GM18505 (cell line): ENCODE measurements around the gene FGFBP2.

Source experiments
- ATAC-seq: cut with Tn5 transposase; IDR thresholded peaks from one replicate; pipeline ENCODE4 v1.9.1; 2021; ENCODE audit not compliant: unreplicated experiment
- POLR2A ChIP-seq: IDR thresholded peaks from 4 replicates; pipeline ENCODE4 v1.6.1; 2011; ENCODE audit warnings: borderline replicate concordance; ENCODE audit not compliant: insufficient read depth, insufficient read length; ENCODE audit errors: extremely low read depth

Gene FGFBP2

DNA sequence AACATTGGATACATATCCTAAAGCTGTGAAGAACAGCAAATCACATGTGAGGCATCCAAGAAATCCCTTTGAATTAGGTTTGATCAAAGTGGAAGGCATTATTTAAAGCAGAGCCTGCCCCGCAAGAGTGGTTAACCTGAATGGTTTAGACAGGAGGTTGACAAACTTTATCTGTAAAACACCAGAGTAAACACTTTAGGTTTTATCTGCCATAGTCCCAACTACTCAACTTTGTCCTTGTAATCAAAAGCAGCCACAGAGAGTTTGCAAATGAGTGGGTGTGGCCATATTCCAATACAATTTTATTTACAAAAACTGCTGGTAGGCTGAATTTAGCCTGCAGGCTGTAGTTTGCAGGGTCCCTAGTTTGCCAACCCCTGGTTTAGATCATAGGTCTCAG, 25.2 kb upstream of the FGFBP2 start:
- no peak for ATAC-seq

DNA sequence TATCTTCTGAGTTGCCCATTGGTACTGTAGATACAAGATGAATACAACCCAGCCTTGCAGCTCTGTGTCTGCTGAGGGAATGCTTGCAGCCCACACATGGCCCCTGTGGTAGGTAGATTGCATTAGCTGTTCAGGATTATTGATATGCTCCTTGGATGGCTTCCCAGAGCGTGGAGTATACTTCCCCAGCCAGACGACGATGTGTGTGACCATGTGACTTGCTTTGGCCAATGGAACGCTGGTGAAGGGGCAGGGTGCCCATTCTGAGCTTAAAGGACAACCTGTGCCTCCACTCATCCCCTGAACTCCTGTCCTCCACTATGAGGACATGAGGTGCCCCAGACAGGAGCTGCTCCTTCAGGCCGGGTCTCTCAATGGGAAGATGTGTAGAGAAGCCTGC, 23.9 kb upstream of the FGFBP2 start:
- ATAC-seq: no peak
- TF ChIP-seq POLR2A: no peak

More for the DNA sequence above, 25.2 kb upstream of the FGFBP2 start:
- no peak for TF ChIP-seq POLR2A

DNA sequence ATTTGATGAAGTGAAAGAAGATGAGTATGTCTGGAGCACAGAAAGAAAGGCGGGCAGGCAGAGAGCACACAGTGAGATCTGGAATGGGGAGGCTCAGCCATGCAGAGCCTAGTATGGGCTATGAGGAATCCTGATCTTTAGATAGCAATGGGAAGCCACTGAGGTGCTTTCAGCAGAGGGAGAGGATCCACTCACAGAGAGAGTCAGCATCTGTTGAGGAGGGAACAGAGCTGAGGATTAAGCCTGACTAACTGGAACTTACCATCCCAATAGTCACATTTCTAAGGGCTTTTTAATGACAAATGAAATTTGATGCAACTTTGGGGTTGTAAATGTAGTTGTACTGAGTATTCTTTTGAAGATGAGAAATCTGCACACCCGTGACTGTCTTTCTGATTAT, 20.6 kb upstream of the FGFBP2 start:
- no peak for ATAC-seq
- TF ChIP-seq POLR2A: no peak

DNA sequence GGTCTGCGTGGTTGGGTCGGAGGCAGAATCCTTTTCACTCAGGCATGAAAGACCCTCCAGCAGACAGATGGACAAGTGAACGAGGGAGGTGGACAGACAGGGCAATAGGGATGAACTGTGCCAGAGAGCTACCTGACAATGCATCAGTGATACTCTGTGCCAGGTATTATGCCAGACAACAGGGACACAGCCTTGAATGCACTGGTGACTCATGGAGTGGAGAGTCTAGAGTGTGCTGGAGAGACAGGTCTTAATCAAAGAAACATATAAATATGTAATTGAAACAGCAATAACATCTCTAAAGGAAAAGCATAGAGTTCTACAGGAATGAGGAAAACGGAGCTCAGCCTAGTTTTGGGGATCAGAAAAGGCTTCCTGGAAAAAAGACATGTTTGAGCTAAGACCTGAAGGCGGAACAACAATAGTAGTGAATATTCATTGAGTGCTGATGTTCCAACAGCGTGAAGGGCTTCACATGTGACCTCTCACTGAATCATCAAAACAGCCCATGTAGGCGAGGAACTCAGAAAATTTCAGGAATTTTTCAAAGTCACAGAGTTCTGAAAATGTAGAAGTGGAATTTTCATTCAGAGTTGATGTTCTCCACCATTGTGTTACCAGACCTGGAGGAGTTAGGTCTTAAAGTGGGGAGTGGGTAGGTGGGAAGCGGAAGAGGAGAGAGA, 20.0 kb upstream of the FGFBP2 start:
- no peak for TF ChIP-seq POLR2A

DNA sequence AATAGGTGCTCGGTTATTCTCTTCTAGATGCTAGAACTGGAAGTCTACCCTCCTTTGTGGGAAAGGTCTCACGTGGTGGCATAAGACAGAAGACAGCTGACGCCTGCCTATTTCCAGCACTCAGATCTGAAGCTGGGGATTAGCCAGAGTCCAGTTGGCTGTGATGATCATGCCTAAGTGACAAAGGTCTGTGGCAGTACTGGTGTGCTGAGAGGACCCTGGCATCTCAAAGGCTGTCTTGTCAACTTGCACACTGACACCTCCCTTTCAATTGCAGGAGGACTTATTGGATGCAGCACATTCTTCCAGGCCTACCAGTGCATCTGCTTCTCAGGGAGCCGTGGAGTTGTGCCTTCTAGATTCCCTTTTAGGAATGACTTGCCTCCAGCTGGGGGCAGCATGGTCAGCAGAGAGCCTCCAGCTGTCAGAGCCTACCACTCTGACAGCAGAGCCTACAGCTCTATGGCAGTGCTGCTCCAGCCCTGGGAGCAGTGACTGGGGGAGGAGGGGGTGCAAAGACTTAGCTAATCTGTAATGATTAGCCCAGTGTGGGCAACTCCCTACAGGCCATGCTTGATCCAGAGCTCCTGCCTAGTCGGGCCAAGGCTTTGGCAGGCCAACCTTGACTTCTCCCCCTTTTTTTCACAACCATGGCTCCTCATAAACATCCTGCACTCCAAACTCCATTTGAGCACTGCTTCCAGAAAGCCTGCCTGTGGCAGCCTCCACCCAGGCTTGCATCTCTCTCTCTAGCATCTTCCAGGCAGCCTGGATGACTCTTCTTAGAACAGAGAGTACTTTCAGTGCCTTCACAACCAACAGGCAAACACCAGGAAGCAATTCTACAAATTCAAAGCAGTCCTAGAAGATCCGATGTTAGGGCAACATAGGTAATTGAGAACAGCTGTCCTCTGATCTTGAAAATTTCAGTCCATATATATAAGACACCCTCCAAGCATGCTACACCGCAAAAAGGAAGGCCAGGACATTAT, 13.8 kb upstream of the FGFBP2 start:
- no peak for ATAC-seq
- no peak for TF ChIP-seq POLR2A

More for the DNA sequence above, 20.0 kb upstream of the FGFBP2 start:
- ATAC-seq: no peak

DNA sequence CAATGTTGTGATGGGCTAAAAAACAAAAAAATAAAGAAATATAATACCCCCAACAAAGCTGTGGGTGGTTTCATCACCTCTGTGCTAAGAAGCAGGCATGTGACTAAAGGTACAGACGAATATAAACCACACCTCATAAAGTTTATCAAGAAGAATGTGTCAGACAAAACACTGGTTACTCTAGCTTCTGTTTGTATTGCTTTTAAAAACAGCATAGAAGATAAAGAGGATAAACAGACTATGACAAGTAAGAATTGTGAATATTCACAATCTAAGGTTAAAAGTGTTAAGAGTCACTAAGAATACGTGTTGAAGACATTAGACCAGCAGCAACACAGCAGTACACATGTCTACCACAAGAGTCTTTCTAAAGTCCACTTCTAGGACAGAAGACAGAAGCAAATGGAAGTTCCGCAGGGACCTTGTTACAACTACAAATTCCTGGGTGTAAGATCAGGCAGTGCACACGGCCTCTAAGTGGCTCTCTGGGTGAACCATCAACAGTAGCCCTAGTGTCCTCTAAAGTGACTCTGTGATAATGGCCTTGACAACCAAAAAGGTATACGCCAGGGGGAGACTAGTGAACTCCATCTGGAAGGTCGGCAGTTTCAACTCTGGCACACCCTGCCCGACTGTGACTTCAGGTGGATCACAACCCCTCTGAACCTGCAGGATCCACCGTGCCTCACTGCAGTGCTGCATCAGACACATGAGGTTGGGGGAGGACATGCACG, 8.3 kb upstream of the FGFBP2 start:
- ATAC-seq: no peak
- no peak for TF ChIP-seq POLR2A

DNA sequence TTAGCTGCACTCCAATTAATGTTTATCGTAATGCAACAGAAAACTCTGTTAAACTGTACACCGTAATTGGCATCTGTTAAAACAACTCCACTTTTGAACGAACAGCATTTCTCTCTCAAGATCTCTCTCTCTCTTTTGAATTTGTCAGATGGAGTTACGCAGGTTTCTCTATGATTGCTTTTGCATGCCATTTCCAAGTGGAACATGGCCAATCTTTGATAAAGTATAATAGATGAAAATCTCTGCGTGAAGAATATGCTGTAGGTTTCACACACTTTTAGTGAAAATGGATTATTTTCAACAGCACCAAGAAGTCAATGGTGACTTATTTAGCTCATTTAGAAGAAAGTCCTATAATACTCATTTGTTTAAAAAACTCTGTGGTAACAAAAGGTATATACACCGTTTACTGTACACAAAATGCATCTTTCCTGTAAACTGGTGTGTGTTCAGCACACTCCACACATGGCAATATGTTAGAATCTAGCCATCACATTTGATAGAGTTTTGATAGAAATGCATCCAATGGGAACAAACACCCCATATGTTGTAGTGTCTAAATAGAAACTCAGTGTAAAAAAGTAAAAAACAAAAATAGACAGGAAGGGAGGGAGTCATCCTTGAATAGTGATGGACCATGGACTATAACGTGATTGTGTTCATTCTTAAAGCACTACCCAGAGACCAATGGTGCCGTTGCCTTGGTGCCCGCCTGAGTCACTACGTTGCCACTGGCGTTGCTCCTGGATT, 5.8 kb upstream of the FGFBP2 start:
- no peak for ATAC-seq
- no peak for TF ChIP-seq POLR2A

DNA sequence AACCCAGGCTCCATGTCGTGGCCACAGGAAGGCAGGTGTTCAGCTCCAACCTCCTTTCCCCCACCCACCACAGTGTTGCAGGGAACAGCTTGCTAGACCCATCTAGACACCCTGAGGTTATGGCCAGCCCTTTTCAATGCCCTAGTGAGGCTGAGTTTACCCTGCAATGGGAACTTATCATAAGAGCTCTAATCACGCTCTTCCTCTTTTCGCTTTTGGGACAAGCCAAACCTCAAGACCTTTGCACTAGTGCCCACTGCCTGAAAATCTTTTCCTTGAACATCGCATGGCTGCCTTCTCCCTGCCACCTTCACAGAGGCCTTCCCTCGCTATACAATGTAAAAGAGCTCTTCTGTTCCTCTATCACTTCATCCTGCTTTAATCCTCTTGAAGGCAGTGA, 2.4 kb upstream of the FGFBP2 start:
- no peak for ATAC-seq
- no peak for TF ChIP-seq POLR2A

DNA sequence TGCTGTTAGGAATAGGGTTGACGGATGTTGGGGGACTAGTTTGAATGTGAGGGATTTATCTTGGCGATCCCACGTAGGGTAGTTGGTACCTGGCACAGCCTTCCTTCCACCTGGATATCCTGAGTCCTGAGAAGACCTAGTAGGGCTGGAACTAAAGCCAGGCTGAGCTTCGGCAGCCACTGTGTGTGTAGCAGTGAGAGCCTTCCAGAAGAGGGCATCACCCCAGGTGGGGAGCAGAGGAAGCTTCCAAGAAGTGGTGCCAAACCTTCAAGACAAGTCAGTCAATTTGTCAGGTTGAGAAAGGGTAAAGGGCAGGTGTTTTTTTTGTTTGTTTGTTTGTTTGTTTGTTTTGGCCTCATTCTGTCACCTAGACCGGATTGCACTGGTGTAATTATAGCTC, 1.2 kb upstream of the FGFBP2 start:
- no peak for ATAC-seq
- no peak for TF ChIP-seq POLR2A

DNA sequence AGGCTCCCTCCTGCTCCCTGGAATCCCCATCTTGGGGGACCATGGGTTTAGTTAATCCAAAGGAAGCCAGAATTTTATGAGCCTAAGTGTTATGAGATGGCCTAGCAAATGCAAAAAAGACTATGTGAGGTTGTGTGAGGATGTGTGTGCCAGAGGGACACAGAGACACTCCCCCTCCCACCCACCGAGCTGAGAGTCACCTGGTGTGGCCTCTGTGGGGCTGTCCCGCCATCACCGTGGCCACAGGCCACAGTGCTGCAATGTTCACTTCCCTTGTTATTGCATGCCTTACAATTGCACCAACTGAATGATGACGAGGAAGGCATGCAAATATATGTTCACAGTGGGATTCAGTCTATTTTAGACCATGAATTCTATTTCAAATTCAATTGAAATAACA, 601 bp upstream of the FGFBP2 start:
- TF ChIP-seq POLR2A: no peak
- no peak for ATAC-seq

DNA sequence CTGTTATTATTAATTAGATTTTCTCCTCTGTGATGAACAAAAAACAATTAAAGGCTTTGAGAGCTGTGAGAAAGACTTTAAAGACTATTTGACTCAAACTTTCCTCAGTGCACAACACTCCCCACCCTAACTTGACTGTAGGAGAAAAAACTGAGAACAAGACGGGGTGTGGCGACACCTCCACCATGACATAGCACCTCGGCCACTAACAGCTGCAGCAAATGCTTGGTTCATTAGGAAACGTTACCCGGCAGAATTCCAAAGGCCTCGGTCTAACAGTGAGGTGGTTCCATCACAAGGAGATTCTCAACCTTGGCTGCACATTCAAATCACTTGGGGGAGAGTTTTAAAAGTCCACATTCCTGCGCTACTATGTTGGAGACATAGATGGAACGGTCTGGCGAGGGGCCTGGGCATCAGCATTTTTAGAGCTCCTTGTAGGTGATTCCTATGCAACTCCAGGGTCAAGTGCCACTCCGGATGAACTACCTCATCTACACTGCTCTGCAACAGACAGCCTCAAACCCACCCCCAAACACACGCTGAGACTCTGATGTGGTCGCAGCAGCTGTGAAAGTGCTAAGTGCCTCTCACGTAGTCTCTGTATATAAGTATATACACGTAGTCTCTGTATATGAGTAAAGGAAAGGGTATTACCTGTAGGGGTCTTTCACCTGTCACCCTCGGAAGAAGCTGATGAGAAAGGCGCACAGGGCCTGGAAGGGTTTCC, 1.0 kb downstream of the FGFBP2 start:
- no peak for TF ChIP-seq POLR2A
- ATAC-seq: no peak

DNA sequence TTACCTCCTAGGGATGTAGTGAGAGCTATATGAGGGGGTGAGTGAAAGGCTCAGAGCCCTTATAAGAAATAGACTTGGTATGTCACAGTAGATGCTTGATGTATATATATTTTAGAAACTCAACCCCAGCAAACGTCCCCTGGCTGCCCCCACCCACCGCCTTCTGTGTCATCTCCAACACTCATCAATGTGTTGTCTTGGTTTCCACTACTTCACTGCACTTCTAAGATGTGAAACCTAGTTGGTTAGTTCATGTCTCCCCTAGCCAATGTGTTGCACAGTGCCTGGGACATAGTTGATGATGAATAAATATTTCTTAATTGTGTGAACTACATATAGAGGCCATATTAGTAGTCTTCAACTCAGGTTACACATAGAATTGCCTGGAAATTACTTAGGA, 4.4 kb downstream of the FGFBP2 start:
- no peak for TF ChIP-seq POLR2A
- no peak for ATAC-seq
